HT1080 (cell line): Measurements from ENCODE around the gene TIAM1. TPM values are rescaled to one million over a fixed set of nuclear protein-coding genes. Genes with fewer than 3 reads are reported as not detected.
A peak's percentile ranks its signal among the peaks of the same experiment; 100 is the strongest.

Experiments used
- DNase-seq: peaks from one replicate; pipeline ENCODE4 v3.0.0-alpha.2; 2015; ENCODE audit warnings: low read depth
- total RNA-seq: library from RNA; depleted of rRNA; stranded (reverse); fragments of >200 nt; shearing (Covaris generic); gene quantifications from 2 replicates; pipeline ENCODE4 v1.2.3, GENCODE V29; 2014

The TIAM1 gene
- total RNA-seq, 1 experiment from 2014 or later = 3.5 TPM

- DNase-seq = no peak
Measured at GRCh38 chr21:31354122-31354521, 10.1 kb upstream of the TIAM1 start.

GRCh38 chr21:31352836-31353235, 8.8 kb upstream of the TIAM1 start:
- no peak for DNase-seq

- no peak for DNase-seq
Measured at GRCh38 chr21:31351960-31352359, 7.9 kb upstream of the TIAM1 start.

DNA sequence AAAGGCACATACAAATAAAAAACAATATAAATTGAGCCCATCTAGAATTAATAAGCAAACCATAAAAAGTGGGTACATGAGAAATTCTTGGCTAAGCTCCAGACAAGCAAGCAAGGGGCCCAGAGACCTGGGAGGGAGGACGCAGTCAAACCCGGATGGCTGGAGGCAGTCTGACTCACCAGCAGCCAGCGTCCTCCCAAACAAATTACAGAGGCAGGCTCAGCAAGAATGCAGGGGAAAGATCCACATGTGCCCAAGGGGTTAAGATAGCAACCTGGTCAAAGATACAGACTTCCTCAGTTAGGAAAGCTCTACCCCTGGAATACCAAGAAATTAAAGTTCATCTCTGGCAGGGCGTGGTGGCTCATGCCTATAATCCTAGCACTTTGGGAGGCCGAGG, 7.4 kb upstream of the TIAM1 start:
- DNase-seq = peak; percentile 66

- no peak for DNase-seq
Measured at GRCh38 chr21:31349208-31349607, 5.1 kb upstream of the TIAM1 start.

DNA sequence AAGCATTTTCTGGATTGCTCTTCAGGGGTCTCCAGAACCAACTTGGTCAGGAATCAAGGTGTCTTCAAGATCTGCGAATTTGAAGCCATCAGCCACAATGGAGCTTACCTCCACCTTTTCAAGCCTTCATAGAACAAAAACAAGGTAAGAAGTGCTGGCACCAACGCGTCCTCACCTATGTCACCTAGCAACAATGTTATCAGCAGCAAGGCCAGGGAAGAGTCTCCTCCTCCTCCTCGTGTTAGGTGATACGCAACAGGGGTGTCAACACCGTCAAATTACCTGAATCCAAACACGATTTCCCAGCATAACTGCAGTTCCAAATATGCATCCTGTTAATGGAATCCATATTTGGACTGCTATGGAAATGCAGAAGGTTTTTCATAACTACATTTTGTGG, 4.1 kb upstream of the TIAM1 start:
- DNase-seq = no peak

DNA sequence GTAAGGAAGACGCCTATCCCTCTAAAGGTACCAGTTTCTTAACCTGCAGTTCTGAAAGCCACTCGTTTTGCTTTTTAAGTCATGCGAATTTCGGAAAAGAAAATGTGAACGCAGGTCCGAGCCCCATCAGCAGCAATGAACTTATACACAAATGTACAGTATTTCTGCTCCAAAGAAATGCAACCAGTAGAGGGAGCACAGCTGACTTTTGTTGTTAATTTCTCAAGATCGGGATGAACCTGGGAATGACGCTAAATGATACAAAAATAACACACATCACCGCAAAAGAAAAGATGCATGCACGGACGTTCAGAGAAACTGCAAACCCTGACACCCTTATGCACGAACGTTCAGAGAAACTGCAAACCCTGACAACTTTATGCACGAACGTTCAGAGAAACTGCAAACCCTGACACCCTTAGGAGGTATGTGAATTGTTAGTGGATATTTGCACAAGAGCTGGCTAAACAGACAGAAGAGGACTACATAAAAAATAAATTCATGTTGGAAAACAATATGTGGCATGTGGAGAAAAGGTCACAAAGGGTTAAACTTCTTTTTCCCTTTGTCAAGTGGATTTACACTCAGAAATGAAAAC, 3.5 kb upstream of the TIAM1 start:
- DNase-seq = peak; percentile 31

DNA sequence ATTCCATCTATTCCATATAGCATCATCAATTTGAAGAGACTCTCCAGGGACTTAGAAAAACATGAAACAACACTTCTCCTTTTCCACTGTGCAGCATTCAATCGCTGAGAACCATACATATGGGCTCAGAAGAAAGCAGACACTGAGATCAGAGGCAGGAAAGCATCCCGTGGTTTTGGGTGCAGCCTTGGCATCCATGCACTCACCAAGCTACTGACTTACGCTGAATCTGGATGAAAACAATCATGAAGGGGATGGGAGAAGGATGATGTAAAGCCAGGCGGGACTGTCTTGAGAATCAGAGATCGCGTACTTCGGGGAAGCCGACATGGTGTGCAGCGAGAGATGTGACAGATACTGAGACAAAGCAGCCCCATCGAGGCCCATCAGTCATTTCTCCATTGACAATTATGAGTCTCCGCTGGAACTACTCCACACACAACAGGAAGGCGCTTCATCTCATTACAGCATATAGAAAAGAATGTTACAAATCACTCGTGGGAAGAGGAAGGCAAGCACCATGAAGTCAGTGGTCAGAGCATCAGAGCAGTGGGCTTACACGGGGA, 2.3 kb upstream of the TIAM1 start:
- DNase-seq = no peak

- no peak for DNase-seq
Measured at GRCh38 chr21:31345136-31345535, 1.1 kb upstream of the TIAM1 start.

DNA sequence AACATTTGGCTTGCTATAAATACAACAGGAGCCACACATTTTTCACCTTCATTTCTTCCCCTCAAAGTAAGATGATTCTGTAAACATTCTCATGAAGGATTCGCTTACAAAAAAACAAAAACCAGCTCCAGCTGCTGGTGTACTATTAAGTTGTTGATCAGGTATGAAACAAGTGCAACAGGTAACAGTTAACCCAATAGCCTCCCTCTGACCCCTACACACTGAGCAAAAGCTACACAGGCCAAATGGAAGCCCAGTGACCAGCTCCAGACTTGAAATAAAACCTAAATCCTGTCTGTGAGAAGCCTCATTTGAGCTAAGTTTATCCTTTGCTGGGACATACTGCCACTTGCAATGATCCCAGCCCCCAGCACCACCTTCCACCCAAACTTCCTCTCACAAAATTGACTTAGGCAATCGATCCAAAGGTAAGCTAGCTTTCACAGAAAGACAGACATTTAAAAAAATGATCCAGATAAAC, 991 bp downstream of the TIAM1 start:
- DNase-seq = no peak

DNA sequence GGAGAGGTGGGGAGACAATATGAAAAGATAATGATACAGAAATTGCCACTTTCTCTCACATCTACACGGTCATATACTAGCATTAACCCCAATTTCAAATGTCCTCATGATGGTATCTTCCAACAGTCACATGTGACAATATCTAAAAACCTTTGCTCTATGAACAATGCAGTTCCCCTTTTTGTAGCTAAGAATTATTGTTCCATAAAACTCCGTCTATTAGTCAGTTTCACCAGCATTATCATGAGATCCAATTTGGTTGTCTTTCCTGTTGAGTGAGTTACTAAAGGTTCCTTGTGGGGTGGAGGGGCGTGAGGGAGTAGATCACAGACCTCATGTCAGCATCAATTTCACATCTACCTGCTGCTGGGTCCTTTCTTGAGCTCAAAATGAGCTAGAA, 1.7 kb downstream of the TIAM1 start:
- DNase-seq = no peak

DNA sequence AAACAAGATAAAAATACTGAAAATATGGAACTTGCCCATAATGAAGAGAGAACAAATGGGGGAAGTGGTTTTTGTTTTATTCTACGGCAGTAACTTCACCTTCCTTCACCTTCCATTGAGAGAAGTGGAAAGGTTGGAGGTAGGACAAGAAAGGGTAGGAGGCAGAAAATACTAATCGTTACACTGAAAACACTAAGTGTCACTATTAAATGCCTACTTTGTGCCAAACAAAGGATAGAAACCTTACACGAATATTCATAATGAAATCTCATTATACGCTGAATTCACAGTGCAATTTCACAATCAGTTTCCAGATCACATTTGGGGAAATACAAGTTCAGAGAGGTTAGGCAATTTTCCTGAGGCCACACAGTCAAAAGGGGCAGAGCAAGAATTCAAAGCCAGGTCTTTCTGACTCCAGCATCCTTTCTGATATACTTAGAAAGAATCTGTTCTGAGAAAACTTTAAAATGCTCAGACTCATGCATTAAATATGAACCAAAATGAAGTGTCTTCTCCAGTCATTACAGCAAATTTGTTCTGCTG, 3.0 kb downstream of the TIAM1 start:
- no peak for DNase-seq

- DNase-seq = no peak
Measured at GRCh38 chr21:31340514-31340913, 3.5 kb downstream of the TIAM1 start.

DNA sequence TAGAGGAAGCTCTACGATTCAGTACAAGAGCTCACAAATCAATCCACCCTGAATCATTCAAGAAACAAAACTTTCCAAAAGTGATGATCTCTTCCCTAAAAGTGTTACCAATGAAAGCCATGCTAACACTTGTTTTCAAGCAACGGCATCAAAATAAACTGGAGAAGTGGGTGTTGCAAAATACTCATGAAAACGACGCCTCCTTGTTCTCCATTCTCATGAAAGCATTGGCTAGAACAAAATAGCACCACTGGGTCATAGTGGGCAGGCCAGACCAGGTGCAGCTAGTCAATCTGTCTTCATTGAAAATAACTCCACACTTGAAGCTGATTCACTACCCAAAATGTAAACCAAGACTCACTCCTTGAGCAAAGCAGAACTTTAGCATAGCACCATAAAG, 4.3 kb downstream of the TIAM1 start:
- no peak for DNase-seq

DNA sequence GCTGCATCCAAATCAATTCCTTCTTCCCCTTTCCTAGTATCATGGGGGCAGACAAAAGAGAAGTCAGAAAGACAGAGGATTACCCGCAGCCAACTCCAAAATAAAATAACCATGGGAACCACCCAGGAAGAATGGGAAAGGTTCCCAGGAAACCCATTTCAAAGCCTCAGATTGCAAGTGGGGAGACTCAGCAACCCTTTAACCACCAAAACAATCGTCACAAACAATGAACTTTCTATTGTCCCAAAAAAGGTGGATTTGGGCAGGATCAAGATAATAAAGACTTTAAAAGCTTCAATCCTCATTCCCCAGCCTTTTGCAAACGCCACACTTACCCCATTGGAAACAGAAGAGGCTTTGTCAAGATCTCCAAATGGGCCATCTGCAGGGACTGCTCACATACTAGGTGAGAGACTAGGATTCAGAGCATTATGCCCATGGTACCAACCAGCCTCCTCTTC, 5.1 kb downstream of the TIAM1 start:
- no peak for DNase-seq

- no peak for DNase-seq
Measured at GRCh38 chr21:31337996-31338907, 5.8 kb downstream of the TIAM1 start.

GRCh38 chr21:31337086-31337485, 7.0 kb downstream of the TIAM1 start:
- no peak for DNase-seq

DNA sequence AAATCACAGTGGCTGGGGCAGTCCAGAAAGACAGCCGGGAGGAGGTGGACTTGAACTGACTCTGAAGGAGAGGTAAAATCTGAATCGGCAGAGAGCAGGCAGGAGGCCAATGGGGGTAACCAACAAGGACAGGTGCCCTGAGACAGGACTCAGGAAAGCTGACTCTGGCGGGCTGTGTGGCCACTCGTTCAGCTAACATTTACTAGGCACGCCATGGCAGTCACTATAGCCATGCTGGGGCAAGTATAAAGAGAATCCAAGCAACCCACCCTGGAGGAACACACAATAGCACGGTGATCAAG, 7.4 kb downstream of the TIAM1 start:
- DNase-seq = no peak

GRCh38 chr21:31335957-31336738, 7.9 kb downstream of the TIAM1 start:
- DNase-seq = peak; percentile 87

- DNase-seq = no peak
Measured at GRCh38 chr21:31334648-31335121, 9.4 kb downstream of the TIAM1 start.

DNA sequence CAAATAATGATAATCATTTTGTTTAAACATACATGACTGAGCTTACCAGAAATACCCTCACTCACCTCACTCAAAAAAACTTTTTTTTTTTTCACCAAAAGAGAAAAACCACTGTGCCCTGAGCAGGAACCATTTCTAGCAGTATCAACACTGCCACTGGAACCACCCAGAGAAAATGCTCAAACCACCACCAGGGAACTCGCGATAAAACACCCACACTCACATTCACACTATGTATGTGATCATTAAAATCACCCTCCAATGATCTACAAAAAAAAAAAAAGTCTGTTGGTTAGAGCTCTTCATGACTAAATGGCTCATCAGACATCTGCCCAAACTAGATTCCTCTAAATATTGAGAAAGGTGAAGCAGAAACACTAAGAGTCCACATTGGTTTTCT, 11.5 kb downstream of the TIAM1 start:
- DNase-seq = no peak
